Liver (tissue), 9 donors: ENCODE data around the gene GIMAP1. TPM values are rescaled to one million over a fixed set of nuclear protein-coding genes. Genes with fewer than 3 reads are reported as not detected.

Source experiments
- DNase-seq: peaks from one replicate; pipeline ENCODE4 v3.0.0-alpha.2; 2017; ENCODE audit warnings: low spot score
- H3K27ac ChIP-seq, 2 donors: one replicate each; pipeline ENCODE4 v1.7.0; 2013; ENCODE audit warnings: inconsistent platforms in 2 of 2, low read length in 2 of 2, control low read depth in 1 of 2, low read depth in 1 of 2, mild to moderate bottlenecking in 1 of 2
- H3K27me3 ChIP-seq, 4 donors: one replicate each; pipeline versions ENCODE4 v1.6.1 to v1.7.0; 2013; ENCODE audit warnings: low read length in 3 of 4, inconsistent platforms in 1 of 4, mild to moderate bottlenecking in 1 of 4, moderate library complexity in 1 of 4; ENCODE audit not compliant: control insufficient read depth in 4 of 4, insufficient read depth in 4 of 4
- H3K36me3 ChIP-seq, 4 donors: one replicate each; pipeline versions ENCODE4 v1.6.1 to v1.7.0; 2013; ENCODE audit warnings: low read length in 3 of 4, mild to moderate bottlenecking in 3 of 4, low read depth in 1 of 4, moderate library complexity in 1 of 4; ENCODE audit not compliant: control insufficient read depth in 4 of 4, insufficient read depth in 3 of 4
- H3K4me1 ChIP-seq, 4 donors: one replicate each; pipeline versions ENCODE4 v1.6.1 to v1.7.0; 2013; ENCODE audit warnings: low read length in 3 of 4, mild to moderate bottlenecking in 3 of 4, moderate library complexity in 1 of 4; ENCODE audit not compliant: control insufficient read depth in 4 of 4, insufficient read depth in 4 of 4
- H3K4me3 ChIP-seq, 3 donors: one replicate each; pipeline versions ENCODE4 v1.6.1 to v1.7.0; 2013; ENCODE audit warnings: low read length in 3 of 3, control low read depth in 1 of 3, low read depth in 1 of 3, mild to moderate bottlenecking in 1 of 3
- H3K9ac ChIP-seq, 2 donors: one replicate each; pipeline ENCODE4 v1.7.0; 2013; ENCODE audit warnings: low read length in 2 of 2, mild to moderate bottlenecking in 2 of 2, moderate library complexity in 2 of 2, control low read depth in 1 of 2, low read depth in 1 of 2
- H3K9me3 ChIP-seq, 4 donors: one replicate each; pipeline versions ENCODE4 v1.6.1 to v1.7.0; 2013; ENCODE audit warnings: low read length in 3 of 4; ENCODE audit not compliant: control insufficient read depth in 4 of 4
- EGR1 ChIP-seq, 2 donors: IDR thresholded peaks; 2 replicates each; pipeline ENCODE4 v1.6.1; 2016 to 2018; ENCODE audit warnings: antibody characterized with exemption in 2 of 2, low read depth in 2 of 2
- FOXA1 ChIP-seq: IDR thresholded peaks from 2 replicates; pipeline ENCODE4 v1.6.1; 2016; ENCODE audit warnings: antibody characterized with exemption
- FOXA2 ChIP-seq: IDR thresholded peaks from 2 replicates; pipeline ENCODE4 v1.6.1; 2016; ENCODE audit warnings: antibody characterized with exemption
- GABPA ChIP-seq, 2 donors: IDR thresholded peaks in 1 of 2; conservative IDR thresholded peaks in 1 of 2; 2 replicates each; pipeline ENCODE4 v1.6.1; 2016; ENCODE audit warnings: antibody characterized with exemption in 2 of 2, mild to moderate bottlenecking in 1 of 2, moderate library complexity in 1 of 2
- HNF4A ChIP-seq, 2 donors: conservative IDR thresholded peaks; 2 replicates each; pipeline ENCODE4 v1.6.1; 2016; ENCODE audit warnings: antibody characterized with exemption in 2 of 2, mild to moderate bottlenecking in 2 of 2
- HNF4G ChIP-seq: IDR thresholded peaks from 2 replicates; pipeline ENCODE4 v1.6.1; 2016; ENCODE audit warnings: antibody characterized with exemption
- JUND ChIP-seq, 2 donors: IDR thresholded peaks; 2 replicates each; pipeline ENCODE4 v1.6.1; 2016; ENCODE audit warnings: antibody characterized with exemption in 2 of 2
- NR2F2 ChIP-seq: IDR thresholded peaks from 2 replicates; pipeline ENCODE4 v1.6.1; 2016; ENCODE audit warnings: antibody characterized with exemption
- RAD21 ChIP-seq, 2 donors: IDR thresholded peaks; 2 replicates each; pipeline ENCODE4 v1.6.1; 2016; ENCODE audit warnings: antibody characterized with exemption in 2 of 2, mild to moderate bottlenecking in 2 of 2
- RXRA ChIP-seq, 2 donors: IDR thresholded peaks; 2 replicates each; pipeline ENCODE4 v1.6.1; 2017 to 2018; ENCODE audit warnings: antibody characterized with exemption in 2 of 2, mild to moderate bottlenecking in 1 of 2
- SP1 ChIP-seq: IDR thresholded peaks from 2 replicates; pipeline ENCODE4 v1.6.1; 2018; ENCODE audit warnings: antibody characterized with exemption, mild to moderate bottlenecking
- TAF1 ChIP-seq: conservative IDR thresholded peaks from 2 replicates; pipeline ENCODE4 v1.6.1; 2016; ENCODE audit warnings: antibody characterized with exemption, mild to moderate bottlenecking
- YY1 ChIP-seq: IDR thresholded peaks from 2 replicates; pipeline ENCODE4 v1.6.1; 2016; ENCODE audit warnings: antibody characterized with exemption, mild to moderate bottlenecking
- WGBS: extraction: QIAGEN DNeasy Blood & Tissue Kit; methylation state at CpG from one replicate; pipeline ENCODE4 v1.1.7; 2013; 5-methylcytosine and 5-hydroxymethylcytosine counted together
- polyA plus RNA-seq, 2 donors: library from polyadenylated mRNA; stranded (reverse) in 1 of 2; unstranded in 1 of 2; fragments of 200-250 nt in 1 of 2; fragments of >200 nt in 1 of 2; fragmentation: Nextera tagmentation in 1 of 2; extraction: Ambion mirVana in 1 of 2; gene quantifications; one replicate each; pipeline versions ENCODE4 v1.2.1 to v1.2.3, GENCODE V29; 2013 to 2015
- total RNA-seq, 2 donors: library from RNA; depleted of rRNA; stranded (reverse); fragments of >200 nt; gene quantifications; one replicate each; pipeline ENCODE4 v1.2.3, GENCODE V29; 2014
- TF ChIP-seq, protein P1 (sequence below): IDR thresholded peaks from 2 replicates; pipeline ENCODE4 v1.6.1; 2016; ENCODE audit warnings: antibody characterized with exemption, mild to moderate bottlenecking
- TF ChIP-seq, protein P2 (sequence below): IDR thresholded peaks from 2 replicates; pipeline ENCODE4 v1.6.1; 2016; ENCODE audit warnings: antibody characterized with exemption
- TF ChIP-seq, protein P3 (sequence below): fragments of 150-350 bp; IDR thresholded peaks from 2 replicates; pipeline ENCODE4 v1.5.1; 2017; ENCODE audit warnings: improper control_type of control experiment, low read depth, low read length; ENCODE audit not compliant: missing input control
- TF ChIP-seq, protein P4 (sequence below): IDR thresholded peaks from 2 replicates; pipeline ENCODE4 v1.6.1; 2016; ENCODE audit warnings: antibody characterized with exemption
- TF ChIP-seq, protein P5 (sequence below): IDR thresholded peaks from 2 replicates; pipeline ENCODE4 v1.6.1; 2016; ENCODE audit warnings: antibody characterized with exemption
- donor health status: healthy.
- donor health status: healthy.
- donor health status: healthy.
- donor health status: healthy.
- donor health status: healthy.

GIMAP1 gene
- total and polyA plus RNA-seq, 4 donors: 1.5 to 3.8 (median 2.5) TPM

DNA sequence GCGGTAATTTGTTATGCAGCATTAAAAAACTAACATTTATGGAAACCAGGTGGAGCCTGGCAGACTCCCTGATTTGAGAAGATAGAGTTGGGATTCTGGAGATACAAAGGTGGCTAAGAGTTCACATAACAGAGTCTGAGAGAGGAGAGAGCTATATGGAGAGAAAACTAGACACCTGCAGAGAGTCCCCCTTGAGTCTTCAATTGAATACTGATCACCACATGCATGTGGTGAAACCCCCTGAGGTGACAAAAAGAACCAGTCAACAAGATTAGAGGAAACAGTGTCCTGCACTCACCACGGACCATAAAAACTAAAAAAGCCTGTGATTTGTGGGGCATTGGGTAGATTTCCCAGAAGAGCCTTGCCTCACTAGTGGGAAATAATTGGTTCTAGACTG lies 20.8 kb upstream of the GIMAP1 start:
- Histone ChIP-seq H3K9ac (no peak overlapping the region), H3K27ac (no peak overlapping the region), H3K4me3 (no peak overlapping the region), H3K9me3 (peaks cover 0 to 8% (median 2%) of the 10 kb centered on the region in 4 donors), H3K27me3 (no peaks in the 10 kb centered on the region), H3K4me1 (no peaks in the 10 kb centered on the region), H3K36me3 (peaks cover 0 to 15% (median 3%) of the 10 kb centered on the region in 4 donors)
- TF ChIP-seq SP1 (no peak), JUND (IDR thresholded peaks at IDR 0.05) (no peak), TAF1 (no peak), HNF4G (no peak), NR2F2 (no peak), RXRA (IDR thresholded peaks at IDR 0.05) (no peak), YY1 (no peak), FOXA2 (no peak), HNF4A (conservative IDR thresholded peaks at IDR 0.05) (no peak), GABPA (IDR thresholded peaks at IDR 0.05 in 1 of 2, conservative IDR thresholded peaks at IDR 0.05 in 1 of 2) (no peak), RAD21 (IDR thresholded peaks at IDR 0.05) (no peak), EGR1 (IDR thresholded peaks at IDR 0.05; ENCODE audit: low read depth in 2 of 2) (no peak), FOXA1 (no peak)
- TF ChIP-seq, protein P1, sequence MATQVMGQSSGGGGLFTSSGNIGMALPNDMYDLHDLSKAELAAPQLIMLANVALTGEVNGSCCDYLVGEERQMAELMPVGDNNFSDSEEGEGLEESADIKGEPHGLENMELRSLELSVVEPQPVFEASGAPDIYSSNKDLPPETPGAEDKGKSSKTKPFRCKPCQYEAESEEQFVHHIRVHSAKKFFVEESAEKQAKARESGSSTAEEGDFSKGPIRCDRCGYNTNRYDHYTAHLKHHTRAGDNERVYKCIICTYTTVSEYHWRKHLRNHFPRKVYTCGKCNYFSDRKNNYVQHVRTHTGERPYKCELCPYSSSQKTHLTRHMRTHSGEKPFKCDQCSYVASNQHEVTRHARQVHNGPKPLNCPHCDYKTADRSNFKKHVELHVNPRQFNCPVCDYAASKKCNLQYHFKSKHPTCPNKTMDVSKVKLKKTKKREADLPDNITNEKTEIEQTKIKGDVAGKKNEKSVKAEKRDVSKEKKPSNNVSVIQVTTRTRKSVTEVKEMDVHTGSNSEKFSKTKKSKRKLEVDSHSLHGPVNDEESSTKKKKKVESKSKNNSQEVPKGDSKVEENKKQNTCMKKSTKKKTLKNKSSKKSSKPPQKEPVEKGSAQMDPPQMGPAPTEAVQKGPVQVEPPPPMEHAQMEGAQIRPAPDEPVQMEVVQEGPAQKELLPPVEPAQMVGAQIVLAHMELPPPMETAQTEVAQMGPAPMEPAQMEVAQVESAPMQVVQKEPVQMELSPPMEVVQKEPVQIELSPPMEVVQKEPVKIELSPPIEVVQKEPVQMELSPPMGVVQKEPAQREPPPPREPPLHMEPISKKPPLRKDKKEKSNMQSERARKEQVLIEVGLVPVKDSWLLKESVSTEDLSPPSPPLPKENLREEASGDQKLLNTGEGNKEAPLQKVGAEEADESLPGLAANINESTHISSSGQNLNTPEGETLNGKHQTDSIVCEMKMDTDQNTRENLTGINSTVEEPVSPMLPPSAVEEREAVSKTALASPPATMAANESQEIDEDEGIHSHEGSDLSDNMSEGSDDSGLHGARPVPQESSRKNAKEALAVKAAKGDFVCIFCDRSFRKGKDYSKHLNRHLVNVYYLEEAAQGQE: no peak
- TF ChIP-seq, protein P2, sequence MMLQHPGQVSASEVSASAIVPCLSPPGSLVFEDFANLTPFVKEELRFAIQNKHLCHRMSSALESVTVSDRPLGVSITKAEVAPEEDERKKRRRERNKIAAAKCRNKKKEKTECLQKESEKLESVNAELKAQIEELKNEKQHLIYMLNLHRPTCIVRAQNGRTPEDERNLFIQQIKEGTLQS: no peak
- TF ChIP-seq, protein P3, sequence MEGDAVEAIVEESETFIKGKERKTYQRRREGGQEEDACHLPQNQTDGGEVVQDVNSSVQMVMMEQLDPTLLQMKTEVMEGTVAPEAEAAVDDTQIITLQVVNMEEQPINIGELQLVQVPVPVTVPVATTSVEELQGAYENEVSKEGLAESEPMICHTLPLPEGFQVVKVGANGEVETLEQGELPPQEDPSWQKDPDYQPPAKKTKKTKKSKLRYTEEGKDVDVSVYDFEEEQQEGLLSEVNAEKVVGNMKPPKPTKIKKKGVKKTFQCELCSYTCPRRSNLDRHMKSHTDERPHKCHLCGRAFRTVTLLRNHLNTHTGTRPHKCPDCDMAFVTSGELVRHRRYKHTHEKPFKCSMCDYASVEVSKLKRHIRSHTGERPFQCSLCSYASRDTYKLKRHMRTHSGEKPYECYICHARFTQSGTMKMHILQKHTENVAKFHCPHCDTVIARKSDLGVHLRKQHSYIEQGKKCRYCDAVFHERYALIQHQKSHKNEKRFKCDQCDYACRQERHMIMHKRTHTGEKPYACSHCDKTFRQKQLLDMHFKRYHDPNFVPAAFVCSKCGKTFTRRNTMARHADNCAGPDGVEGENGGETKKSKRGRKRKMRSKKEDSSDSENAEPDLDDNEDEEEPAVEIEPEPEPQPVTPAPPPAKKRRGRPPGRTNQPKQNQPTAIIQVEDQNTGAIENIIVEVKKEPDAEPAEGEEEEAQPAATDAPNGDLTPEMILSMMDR: no peak
- TF ChIP-seq, protein P4, sequence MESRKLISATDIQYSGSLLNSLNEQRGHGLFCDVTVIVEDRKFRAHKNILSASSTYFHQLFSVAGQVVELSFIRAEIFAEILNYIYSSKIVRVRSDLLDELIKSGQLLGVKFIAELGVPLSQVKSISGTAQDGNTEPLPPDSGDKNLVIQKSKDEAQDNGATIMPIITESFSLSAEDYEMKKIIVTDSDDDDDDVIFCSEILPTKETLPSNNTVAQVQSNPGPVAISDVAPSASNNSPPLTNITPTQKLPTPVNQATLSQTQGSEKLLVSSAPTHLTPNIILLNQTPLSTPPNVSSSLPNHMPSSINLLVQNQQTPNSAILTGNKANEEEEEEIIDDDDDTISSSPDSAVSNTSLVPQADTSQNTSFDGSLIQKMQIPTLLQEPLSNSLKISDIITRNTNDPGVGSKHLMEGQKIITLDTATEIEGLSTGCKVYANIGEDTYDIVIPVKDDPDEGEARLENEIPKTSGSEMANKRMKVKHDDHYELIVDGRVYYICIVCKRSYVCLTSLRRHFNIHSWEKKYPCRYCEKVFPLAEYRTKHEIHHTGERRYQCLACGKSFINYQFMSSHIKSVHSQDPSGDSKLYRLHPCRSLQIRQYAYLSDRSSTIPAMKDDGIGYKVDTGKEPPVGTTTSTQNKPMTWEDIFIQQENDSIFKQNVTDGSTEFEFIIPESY: no peak
- TF ChIP-seq, protein P5, sequence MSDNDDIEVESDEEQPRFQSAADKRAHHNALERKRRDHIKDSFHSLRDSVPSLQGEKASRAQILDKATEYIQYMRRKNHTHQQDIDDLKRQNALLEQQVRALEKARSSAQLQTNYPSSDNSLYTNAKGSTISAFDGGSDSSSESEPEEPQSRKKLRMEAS: no peak
- no peak for DNase-seq
- WGBS: 70% methylated on average over 2 of the region's 2 CpGs
